HepG2 (cell line): ENCODE data around the gene PRPSAP1. TPM values are rescaled to one million over a fixed set of nuclear protein-coding genes. Genes with fewer than 3 reads are reported as not detected.
A peak's percentile ranks its signal among the peaks of the same experiment; 100 is the strongest.

Experiments used
- ARNT2 ChIP-seq: sonication (generic); formaldehyde crosslinking; IDR thresholded peaks from 2 replicates; pipeline ENCODE4 v1.8.0; 2022; ENCODE audit warnings: mild to moderate bottlenecking, low read depth, missing genetic modification reagents, moderate library complexity
- ATF5 ChIP-seq: sonication (generic); formaldehyde crosslinking; IDR thresholded peaks from 2 replicates; pipeline ENCODE4 v1.4.0; 2020; ENCODE audit warnings: mild to moderate bottlenecking, low read depth, missing genetic modification reagents
- CENPT ChIP-seq: sonication (generic); formaldehyde crosslinking; IDR thresholded peaks from 2 replicates; pipeline ENCODE4 v1.8.0; 2022; ENCODE audit warnings: low read depth, mild to moderate bottlenecking, moderate library complexity, missing genetic modification reagents
- GTF3A ChIP-seq: sonication (generic); formaldehyde crosslinking; conservative IDR thresholded peaks from 2 replicates; pipeline ENCODE4 v1.4.0; 2020; ENCODE audit warnings: mild to moderate bottlenecking, missing genetic modification reagents
- HNF1A ChIP-seq, 2 experiments: sonication (generic) in 1 of 2; formaldehyde crosslinking in 1 of 2; IDR thresholded peaks; 2 replicates each; pipeline versions ENCODE4 v1.4.0 to v1.6.1; 2016 to 2020; ENCODE audit warnings: borderline replicate concordance in 1 of 2, low read depth in 1 of 2, mild to moderate bottlenecking in 1 of 2, missing genetic modification reagents in 1 of 2
- KAT8 ChIP-seq: IDR thresholded peaks from 2 replicates; pipeline ENCODE4 v1.6.1; 2016; ENCODE audit warnings: missing genetic modification reagents, missing compliant biosample characterization
- KDM3A ChIP-seq: IDR thresholded peaks from 2 replicates; pipeline ENCODE4 v1.6.1; 2018; ENCODE audit warnings: low read depth, missing compliant biosample characterization
- KMT2B ChIP-seq: IDR thresholded peaks from 2 replicates; pipeline ENCODE4 v1.6.1; 2016; ENCODE audit warnings: missing genetic modification reagents, missing compliant biosample characterization
- MYPOP ChIP-seq: sonication (generic); formaldehyde crosslinking; IDR thresholded peaks from 2 replicates; pipeline ENCODE4 v1.8.1; 2023; ENCODE audit warnings: mild to moderate bottlenecking, moderate library complexity, missing genetic modification reagents
- RARG ChIP-seq: sonication (generic); formaldehyde crosslinking; IDR thresholded peaks from 2 replicates; pipeline ENCODE4 v1.4.0; 2020; ENCODE audit warnings: low read depth, mild to moderate bottlenecking, missing genetic modification reagents
- RBM22 ChIP-seq: fragments of 200-400 bp; formaldehyde crosslinking; optimal IDR thresholded peaks from 2 replicates; pipeline ENCODE3; 2017; ENCODE audit warnings: mild to moderate bottlenecking, low read length, moderate library complexity
- SRSF1 ChIP-seq: fragments of 200-400 bp; formaldehyde crosslinking; optimal IDR thresholded peaks from 2 replicates; pipeline ENCODE3; 2017; ENCODE audit warnings: mild to moderate bottlenecking, low read depth, low read length, moderate library complexity
- WIZ ChIP-seq: sonication (generic); formaldehyde crosslinking; IDR thresholded peaks from 2 replicates; pipeline ENCODE4 v1.5.1; 2020; ENCODE audit warnings: mild to moderate bottlenecking, missing genetic modification reagents
- ZBTB37 ChIP-seq: sonication (generic); formaldehyde crosslinking; IDR thresholded peaks from 2 replicates; pipeline ENCODE4 v1.4.0; 2020; ENCODE audit warnings: mild to moderate bottlenecking, missing genetic modification reagents
- ZFP62 ChIP-seq: sonication (generic); formaldehyde crosslinking; IDR thresholded peaks from 2 replicates; pipeline ENCODE4 v1.4.0; 2020; ENCODE audit warnings: missing genetic modification reagents
- ZKSCAN5 ChIP-seq: sonication (generic); formaldehyde crosslinking; IDR thresholded peaks from 2 replicates; pipeline ENCODE4 v1.5.1; 2020; ENCODE audit warnings: mild to moderate bottlenecking, missing genetic modification reagents
- ZNF24 ChIP-seq: fragments of 450-650 bp; IDR thresholded peaks from 2 replicates; pipeline ENCODE4 v1.6.1; 2017; ENCODE audit warnings: antibody characterized with exemption, mild to moderate bottlenecking
- ZNF329 ChIP-seq: sonication (generic); formaldehyde crosslinking; IDR thresholded peaks from 2 replicates; pipeline ENCODE4 v1.9.0; 2021; ENCODE audit warnings: low read depth, mild to moderate bottlenecking, missing genetic modification reagents
- ZNF501 ChIP-seq: sonication (generic); formaldehyde crosslinking; IDR thresholded peaks from 2 replicates; pipeline ENCODE4 v1.5.1; 2020; ENCODE audit warnings: mild to moderate bottlenecking, moderate library complexity, missing genetic modification reagents
- ZNF629 ChIP-seq: sonication (generic); formaldehyde crosslinking; conservative IDR thresholded peaks from 2 replicates; pipeline ENCODE4 v1.5.0; 2020; ENCODE audit warnings: missing genetic modification reagents
- ZNF768 ChIP-seq: sonication (generic); formaldehyde crosslinking; IDR thresholded peaks from 2 replicates; pipeline ENCODE4 v1.4.0; 2020; ENCODE audit warnings: missing genetic modification reagents
- polyA plus RNA-seq, 8 experiments: library from polyadenylated mRNA; depleted of rRNA in 3 of 8; stranded (reverse) in 7 of 8; unstranded in 1 of 8; fragments of >200 nt; fragmentation: Illumina TruSeq in 4 of 8; extraction: Trizol in 4 of 8; gene quantifications; 2 replicates each; pipeline versions ENCODE4 v1.2.1 to v1.2.3, GENCODE V29; 2011 to 2016; ENCODE audit warnings: low read depth in 4 of 8, missing spikeins in 1 of 8, mixed read lengths in 1 of 8; ENCODE audit not compliant: insufficient read depth in 1 of 8
- total RNA-seq, 5 experiments: library from RNA; depleted of rRNA; stranded (reverse); fragments of >200 nt; fragmentation: Illumina TruSeq; extraction: Trizol; gene quantifications; 2 replicates each; pipeline ENCODE4 v1.2.3, GENCODE V29; 2016; ENCODE audit warnings: low read depth in 1 of 5

PRPSAP1 gene
- total and polyA plus RNA-seq, 2 of the 13 experiments (the other 11 are each of a cell fraction or from before 2014, with no cell fraction given): 91.1 to 314 TPM

GRCh38 chr17:76381633-76382350 is 28.1 kb upstream of the PRPSAP1 start (continued):
- TF ChIP-seq MYPOP (CRISPR knock-in tag) (no peak), ZKSCAN5 (no peak), ZNF768 (no peak), ARNT2 (no peak; the same call in 1 of the 2 replicates), ZFP62 (CRISPR knock-in tag) (no peak), ZNF24 (no peak), ATF5 (CRISPR knock-in tag) (no peak), ZNF329 (CRISPR knock-in tag) (no peak), RARG (CRISPR knock-in tag) (no peak), ZBTB37 (CRISPR knock-in tag) (no peak), SRSF1 (no peak), KDM3A (no peak), HNF1A (IDR thresholded peaks at IDR 0.05; ENCODE audit: low read depth) (no peak; the same call in 1 of the 2 replicates), HNF1A (CRISPR knock-in tag; IDR thresholded peaks at IDR 0.05; ENCODE audit: borderline replicate concordance) (no peak), GTF3A (CRISPR knock-in tag) (peak; percentile 19; the same call in 1 of the 2 replicates), CENPT (CRISPR knock-in tag) (no peak), ZNF501 (no peak), KMT2B (CRISPR knock-in tag) (no peak), ZNF629 (peak; percentile 5; the same call in 1 of the 2 replicates), KAT8 (CRISPR knock-in tag) (no peak), RBM22 (peak; percentile 53), WIZ (CRISPR knock-in tag) (no peak)
